Breast epithelium (tissue), 3 donors: Measurements from ENCODE around the gene KLHDC8A.

Experiments
- POLR2A ChIP-seq: fragments of 450-650 bp; IDR thresholded peaks from one replicate; pipeline ENCODE4 v1.6.1; 2016; ENCODE audit warnings: antibody characterized with exemption, mild to moderate bottlenecking, moderate library complexity
- TF ChIP-seq, protein P1 (sequence below), 3 donors: fragments of 450-650 bp; IDR thresholded peaks; one replicate each; pipeline ENCODE4 v1.5.1; 2016 to 2017; ENCODE audit warnings: antibody characterized with exemption in 3 of 3, mild to moderate bottlenecking in 3 of 3, moderate library complexity in 3 of 3

- TF ChIP-seq, protein P1, sequence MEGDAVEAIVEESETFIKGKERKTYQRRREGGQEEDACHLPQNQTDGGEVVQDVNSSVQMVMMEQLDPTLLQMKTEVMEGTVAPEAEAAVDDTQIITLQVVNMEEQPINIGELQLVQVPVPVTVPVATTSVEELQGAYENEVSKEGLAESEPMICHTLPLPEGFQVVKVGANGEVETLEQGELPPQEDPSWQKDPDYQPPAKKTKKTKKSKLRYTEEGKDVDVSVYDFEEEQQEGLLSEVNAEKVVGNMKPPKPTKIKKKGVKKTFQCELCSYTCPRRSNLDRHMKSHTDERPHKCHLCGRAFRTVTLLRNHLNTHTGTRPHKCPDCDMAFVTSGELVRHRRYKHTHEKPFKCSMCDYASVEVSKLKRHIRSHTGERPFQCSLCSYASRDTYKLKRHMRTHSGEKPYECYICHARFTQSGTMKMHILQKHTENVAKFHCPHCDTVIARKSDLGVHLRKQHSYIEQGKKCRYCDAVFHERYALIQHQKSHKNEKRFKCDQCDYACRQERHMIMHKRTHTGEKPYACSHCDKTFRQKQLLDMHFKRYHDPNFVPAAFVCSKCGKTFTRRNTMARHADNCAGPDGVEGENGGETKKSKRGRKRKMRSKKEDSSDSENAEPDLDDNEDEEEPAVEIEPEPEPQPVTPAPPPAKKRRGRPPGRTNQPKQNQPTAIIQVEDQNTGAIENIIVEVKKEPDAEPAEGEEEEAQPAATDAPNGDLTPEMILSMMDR (IDR thresholded peaks at IDR 0.05) = no peak
- TF ChIP-seq POLR2A = no peak
These were observed 69.6 kb downstream of the KLHDC8A start for GRCh38 chr1:205287076-205287475.
